ENCODE measurements around the gene AGBL4. TPM values are rescaled to one million over a fixed set of nuclear protein-coding genes. Genes with fewer than 3 reads are reported as not detected.

The AGBL4 gene
- total and polyA plus RNA-seq, 2 of the 4 experiments (the other 2 are of a cell fraction) = not detected

- TF ChIP-seq POLR2A (IDR thresholded peaks at IDR 0.05; ENCODE audit: low read depth, low read length) (no peak), CTCF (conservative IDR thresholded peaks at IDR 0.05; ENCODE audit: low read depth, low read length) (no peak), RFX5 (IDR thresholded peaks at IDR 0.05; ENCODE audit: low read depth, low read length) (no peak), RAD21 (IDR thresholded peaks at IDR 0.05; ENCODE audit: low read length) (no peak), MAFK (IDR thresholded peaks at IDR 0.05; ENCODE audit: low read depth, low read length) (no peak), FOS (IDR thresholded peaks at IDR 0.05; ENCODE audit: low read depth, low read length) (no peak), USF2 (IDR thresholded peaks at IDR 0.05; ENCODE audit: low read depth, low read length) (no peak), ELK1 (IDR thresholded peaks at IDR 0.05; ENCODE audit: borderline replicate concordance, low read depth, low read length) (no peak), MXI1 (IDR thresholded peaks at IDR 0.05; ENCODE audit: borderline replicate concordance, low read depth, low read length) (no peak), MAZ (IDR thresholded peaks at IDR 0.05; ENCODE audit: borderline replicate concordance, low read depth, low read length) (no peak), CHD1 (IDR thresholded peaks at IDR 0.05; ENCODE audit: low read depth, low read length) (no peak), SMC3 (IDR thresholded peaks at IDR 0.05; ENCODE audit: low read depth, low read length) (no peak), NFE2L2 (IDR thresholded peaks at IDR 0.05; ENCODE audit: low read depth, low read length) (no peak), RCOR1 (IDR thresholded peaks at IDR 0.05; ENCODE audit: insufficient replicate concordance, low read length) (no peak), CEBPB (IDR thresholded peaks at IDR 0.05; ENCODE audit: low read depth, low read length) (no peak), BHLHE40 (IDR thresholded peaks at IDR 0.05; ENCODE audit: low read depth, low read length) (no peak)
- DNase-seq (no peak), ATAC-seq (ENCODE audit: low read depth) (no peak)
- Histone ChIP-seq H3K18ac (ENCODE audit: low read depth, low read length) (no peak overlapping the region), H3K4me2 (ENCODE audit: low read depth, low read length) (no peak overlapping the region), H2BK120ac (ENCODE audit: low read depth, low read length) (no peak overlapping the region), H2AK5ac (ENCODE audit: low read depth, low read length) (no peak overlapping the region), H2BK15ac (ENCODE audit: low read depth, low read length) (no peak overlapping the region), H3K56ac (ENCODE audit: extremely low read depth, insufficient read depth, low read length) (no peak overlapping the region), H3K9ac (ENCODE audit: low read depth, low read length) (no peak overlapping the region), H3K14ac (replicated peaks; ENCODE audit: low read depth, low read length) (no peak overlapping the region), H2BK20ac (ENCODE audit: low read depth, low read length) (no peak overlapping the region), H2BK5ac (ENCODE audit: low read depth, low read length, poor library complexity, severe bottlenecking) (no peak overlapping the region), H3K23ac (ENCODE audit: low read depth, low read length) (no peak overlapping the region), H3K4me1 (ENCODE audit: control insufficient read depth, insufficient read depth, low read length) (no peaks in the 10 kb centered on the region), H3K4me3 (ENCODE audit: insufficient read depth, low read depth, low read length) (no peak overlapping the region), H3K9me3 (ENCODE audit: control insufficient read depth, insufficient read depth, low read length) (no peaks in the 10 kb centered on the region), H3K9me1 (ENCODE audit: insufficient read depth, low read length) (no peaks in the 10 kb centered on the region), H3K4ac (ENCODE audit: low read depth, low read length) (no peak overlapping the region), H3K27ac (ENCODE audit: insufficient read depth, low read length) (no peak overlapping the region), H3K27me3 (ENCODE audit: control insufficient read depth, insufficient read depth, low read length) (no peaks in the 10 kb centered on the region), H4K8ac (ENCODE audit: low read depth in 2 of 2, low read length in 2 of 2) (no peak overlapping the region), H3K36me3 (ENCODE audit: control insufficient read depth, insufficient read depth, low read length) (no peaks in the 10 kb centered on the region), H4K91ac (ENCODE audit: insufficient read depth, low read depth, low read length) (no peak overlapping the region), H2AFZ (replicated peaks; ENCODE audit: low read length, poor library complexity) (no peak overlapping the region), H4K20me1 (ENCODE audit: insufficient read depth, low read length) (no peaks in the 10 kb centered on the region), H2AK9ac (replicated peaks; ENCODE audit: low read depth, low read length, poor library complexity) (no peak overlapping the region), H3K79me1 (ENCODE audit: low read depth in 1 of 2, low read length in 2 of 2) (no peaks in the 10 kb centered on the region), H4K5ac (ENCODE audit: low read depth, low read length) (no peak overlapping the region)
- in situ Hi-C loops (cut with MboI; ENCODE audit: low sequenced_read_pairs) = no loop called here
- ChIA-PET CTCF (interaction anchor here (1.3 kb wide), 1 partner anchor 12 kb away, joined by 4 read pairs; no protein-coding TSS in a partner anchor), POLR2A (ENCODE audit: unreplicated experiment) (no interaction called here)
- dilution Hi-C loops (cut with HindIII; ENCODE audit: low sequenced_read_pairs, unreplicated experiment) = no loop called here
- intact Hi-C loops (cut with micrococcal nuclease) = no loop called here
- BruUV-seq (replicated peaks) = no TSS peak
These were observed 1463.2 kb downstream of the AGBL4 start for GRCh38 chr1:48560577-48560976.
